Measurements from ENCODE around the gene B4GALT2.

- TF ChIP-seq PTBP1 (IDR thresholded peaks at IDR 0.05; ENCODE audit: low read depth, low read length), result no peak
- TF ChIP-seq TCF7 (IDR thresholded peaks at IDR 0.05; ENCODE audit: borderline replicate concordance), result no peak
These were observed 7.6 kb upstream of the B4GALT2 start for GRCh38 chr1:43971336-43971980.

Data from K562 (cell line).